CD4-positive, alpha-beta T cell (primary cell): ENCODE data around the gene TMEM106C. TPM values are rescaled to one million over a fixed set of nuclear protein-coding genes. Genes with fewer than 3 reads are reported as not detected.

Source experiments
- ATAC-seq: fragments of 200-7000 bp; cut with Tn5 transposase; one replicate; pipeline ENCODE4 v1.10.0; 2022; ENCODE audit warnings: mild to moderate bottlenecking; ENCODE audit not compliant: poor library complexity
- CTCF ChIA-PET: fragments of 350-600 bp; sonication (Branson Sonifier 250); formaldehyde crosslinking; loops from one replicate; lab custom pipeline; 2021; ENCODE audit warnings: antibody characterized with exemption, inconsistent platforms; lab: Charles Lee
- POLR2A ChIA-PET: fragments of 350-600 bp; sonication (Branson Sonifier 250); formaldehyde crosslinking; loops from one replicate; lab custom pipeline; 2021; ENCODE audit warnings: antibody characterized with exemption, inconsistent platforms; lab: Charles Lee
- DNase-seq, 14 experiments: peaks; one replicate each; pipeline ENCODE4 v3.0.0-alpha.2; 2013 to 2020; ENCODE audit warnings: mixed read lengths in 2 of 14
- H3K27ac ChIP-seq, 2 donors: one replicate each; pipeline versions ENCODE4 v1.5.1 to v1.7.0; 2013; ENCODE audit warnings: low read length in 2 of 2, low read depth in 1 of 2, mild to moderate bottlenecking in 1 of 2
- H3K27me3 ChIP-seq, 2 experiments: 1 replicate in 1 of 2; 2 replicates in 1 of 2; pipeline versions ENCODE4 v1.6.1 to v1.7.0; 2013; ENCODE audit warnings: low read length in 2 of 2, control low read depth in 1 of 2, mild to moderate bottlenecking in 1 of 2, moderate library complexity in 1 of 2; ENCODE audit not compliant: insufficient read depth in 2 of 2, control insufficient read depth in 1 of 2
- H3K36me3 ChIP-seq: one replicate; pipeline ENCODE4 v1.6.1; 2013; ENCODE audit warnings: low read length, control low read depth; ENCODE audit not compliant: insufficient read depth
- H3K4me1 ChIP-seq: one replicate; pipeline ENCODE4 v1.6.1; 2013; ENCODE audit warnings: low read length, control low read depth; ENCODE audit not compliant: insufficient read depth
- H3K4me3 ChIP-seq: one replicate; pipeline ENCODE4 v1.5.1; 2013; ENCODE audit warnings: mild to moderate bottlenecking, low read length, moderate library complexity
- H3K9me3 ChIP-seq, 2 experiments: 1 replicate in 1 of 2; 2 replicates in 1 of 2; pipeline versions ENCODE4 v1.6.1 to v1.7.0; 2013; ENCODE audit warnings: low read length in 2 of 2, mild to moderate bottlenecking in 2 of 2, control low read depth in 1 of 2, moderate library complexity in 1 of 2; ENCODE audit not compliant: control insufficient read depth in 1 of 2, insufficient read depth in 1 of 2
- H3K27ac Mint-ChIP-seq: one replicate; pipeline ENCODE4 v1.8.0; 2020; ENCODE audit warnings: mixed read lengths
- H3K27me3 Mint-ChIP-seq: one replicate; pipeline ENCODE4 v1.8.0; 2021; ENCODE audit warnings: mixed read lengths
- H3K36me3 Mint-ChIP-seq: one replicate; pipeline ENCODE4 v1.8.0; 2021; ENCODE audit warnings: low read depth, mixed read lengths
- H3K4me1 Mint-ChIP-seq: one replicate; pipeline ENCODE4 v1.8.0; 2021; ENCODE audit warnings: low read depth, mixed read lengths
- H3K4me3 Mint-ChIP-seq: one replicate; pipeline ENCODE4 v1.8.0; 2020; ENCODE audit warnings: mild to moderate bottlenecking, mixed read lengths
- H3K9me3 Mint-ChIP-seq: one replicate; pipeline ENCODE4 v1.8.0; 2020; ENCODE audit warnings: mixed read lengths
- CTCF ChIP-seq: fragments of 200-600 bp; IDR thresholded peaks from one replicate; pipeline ENCODE4 v1.8.0; 2022; ENCODE audit warnings: antibody characterized with exemption, mild to moderate bottlenecking
- intact Hi-C, 2 experiments: fragments of 100-400 bp; cut with DNase I in 1 of 2; cut with micrococcal nuclease in 1 of 2; formaldehyde crosslinking; loops; one replicate each; pipeline versions ENCODE4 v1.15.1 to v1.9.0; 2023 to 2025; cut with DNase I, micrococcal nuclease
- total RNA-seq, 174 experiments: library from RNA in 2 of 174; stranded (reverse) in 2 of 174; gene quantifications; one replicate each; pipeline ENCODE4 v1.2.3 and lab custom pipeline; 2021 to 2026

Gene TMEM106C
- total RNA-seq, 2 experiments from 2014 or later: 17.4 to 20.3 TPM

GRCh38 chr12:48003226-48004052 lies 40.0 kb downstream of the TMEM106C start:
- Histone ChIP-seq H3K9me3 (peaks cover 0 to 35% of the 10 kb centered on the region in 2 experiments), H3K4me1 (peaks cover 44% of the 10 kb centered on the region), H3K27me3 (peaks cover 65 to 87% of the 10 kb centered on the region in 2 experiments), H3K4me3 (peak overlapping the region; percentile 37), H3K27ac (no peak overlapping the region), H3K36me3 (no peaks in the 10 kb centered on the region)
- H3K27ac Mint-ChIP-seq: no peak overlapping the region
- H3K27me3 Mint-ChIP-seq: peaks cover 97% of the 10 kb centered on the region
- intact Hi-C loops: no loop called here
- ChIA-PET POLR2A (no interaction called here), CTCF (no interaction called here)
- H3K4me1 Mint-ChIP-seq: peaks cover 33% of the 10 kb centered on the region
- ATAC-seq (peak; percentile 22), DNase-seq (peak in 3 of 14 experiments; percentile 16 to 35 (median 33))
- H3K36me3 Mint-ChIP-seq: no peaks in the 10 kb centered on the region
- peak overlapping the region; percentile 71 for H3K4me3 Mint-ChIP-seq
- H3K9me3 Mint-ChIP-seq: no peaks in the 10 kb centered on the region
- no peak for TF ChIP-seq CTCF

GRCh38 chr12:48004053-48004941 lies 40.9 kb downstream of the TMEM106C start, which contains the start of gene COL2A1:
TSS of gene COL2A1 (minus strand) at chr12:48004476. CDS start at chr12:48004321, 155 bp downstream.
- intact Hi-C loops: no loop called here
- peaks cover 72 to 81% of the 10 kb centered on the region in 2 experiments for H3K27me3 ChIP-seq

More at GRCh38 chr12:48004053-48004941, 40.9 kb downstream of the TMEM106C start, which contains the start of gene COL2A1:
- no peaks in the 10 kb centered on the region for H3K36me3 Mint-ChIP-seq
- peaks cover 0 to 35% of the 10 kb centered on the region in 2 experiments for H3K9me3 ChIP-seq
- ChIA-PET CTCF (no interaction called here), POLR2A (no interaction called here)
- DNase-seq: peak in 4 of 14 experiments; percentile 6 to 43 (median 29)
- peaks cover 44% of the 10 kb centered on the region for H3K4me1 ChIP-seq
- peaks cover 33% of the 10 kb centered on the region for H3K4me1 Mint-ChIP-seq
- no peak for TF ChIP-seq CTCF
- peaks cover 97% of the 10 kb centered on the region for H3K27me3 Mint-ChIP-seq
- H3K4me3 ChIP-seq: peak within 1 kb of the TSS; percentile 37
- peak; percentile 50 for ATAC-seq
- H3K9me3 Mint-ChIP-seq: no peaks in the 10 kb centered on the region
- no peak within 1 kb of the TSS for H3K27ac Mint-ChIP-seq
- no peak within 1 kb of the TSS for H3K27ac ChIP-seq
- H3K36me3 ChIP-seq: no peaks in the 10 kb centered on the region
- H3K4me3 Mint-ChIP-seq: peak within 1 kb of the TSS; percentile 71
